Endothelial cell of umbilical vein (primary cell): ENCODE measurements around the gene DIPK1A.

ENCODE experiments used
- EZH2 ChIP-seq: IDR thresholded peaks from 2 replicates; pipeline ENCODE4 v1.6.1; 2012; ENCODE audit warnings: borderline replicate concordance, low read depth, mild to moderate bottlenecking, moderate library complexity, low read length, inconsistent platforms; ENCODE audit not compliant: severe bottlenecking
- GATA2 ChIP-seq: IDR thresholded peaks from 2 replicates; pipeline ENCODE4 v1.7.0; 2011; ENCODE audit warnings: low read depth, mild to moderate bottlenecking, moderate library complexity, mixed read lengths, low read length; ENCODE audit not compliant: insufficient read length, insufficient read depth
- MAX ChIP-seq: IDR thresholded peaks from 2 replicates; pipeline ENCODE4 v1.6.1; 2011; ENCODE audit not compliant: insufficient read depth, insufficient read length
- POLR2A ChIP-seq: IDR thresholded peaks from 2 replicates; pipeline ENCODE4 v1.6.1; 2012; ENCODE audit warnings: low read depth, mild to moderate bottlenecking, control low read depth, low read length
- POLR2AphosphoS5 ChIP-seq: IDR thresholded peaks from 2 replicates; pipeline ENCODE4 v1.6.1; 2012; ENCODE audit warnings: low read depth, mild to moderate bottlenecking, control low read depth, low read length, moderate library complexity; ENCODE audit not compliant: insufficient read depth
- TF ChIP-seq, protein P1 (sequence below), 2 donors: IDR thresholded peaks; 1 replicate in 1 of 2; 2 replicates in 1 of 2; pipeline ENCODE4 v1.5.1; 2011; ENCODE audit warnings: low read length in 2 of 2, mild to moderate bottlenecking in 2 of 2, moderate library complexity in 2 of 2, control low read depth in 1 of 2, inconsistent platforms in 1 of 2, low read depth in 1 of 2; ENCODE audit not compliant: insufficient read depth in 1 of 2; ENCODE audit errors: extremely low read depth in 1 of 2

GRCh38 chr1:92858564-92859399 lies 102.5 kb downstream of the DIPK1A start:
- TF ChIP-seq, protein P1, sequence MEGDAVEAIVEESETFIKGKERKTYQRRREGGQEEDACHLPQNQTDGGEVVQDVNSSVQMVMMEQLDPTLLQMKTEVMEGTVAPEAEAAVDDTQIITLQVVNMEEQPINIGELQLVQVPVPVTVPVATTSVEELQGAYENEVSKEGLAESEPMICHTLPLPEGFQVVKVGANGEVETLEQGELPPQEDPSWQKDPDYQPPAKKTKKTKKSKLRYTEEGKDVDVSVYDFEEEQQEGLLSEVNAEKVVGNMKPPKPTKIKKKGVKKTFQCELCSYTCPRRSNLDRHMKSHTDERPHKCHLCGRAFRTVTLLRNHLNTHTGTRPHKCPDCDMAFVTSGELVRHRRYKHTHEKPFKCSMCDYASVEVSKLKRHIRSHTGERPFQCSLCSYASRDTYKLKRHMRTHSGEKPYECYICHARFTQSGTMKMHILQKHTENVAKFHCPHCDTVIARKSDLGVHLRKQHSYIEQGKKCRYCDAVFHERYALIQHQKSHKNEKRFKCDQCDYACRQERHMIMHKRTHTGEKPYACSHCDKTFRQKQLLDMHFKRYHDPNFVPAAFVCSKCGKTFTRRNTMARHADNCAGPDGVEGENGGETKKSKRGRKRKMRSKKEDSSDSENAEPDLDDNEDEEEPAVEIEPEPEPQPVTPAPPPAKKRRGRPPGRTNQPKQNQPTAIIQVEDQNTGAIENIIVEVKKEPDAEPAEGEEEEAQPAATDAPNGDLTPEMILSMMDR (IDR thresholded peaks at IDR 0.05; ENCODE audit: extremely low read depth in 1 of 2, insufficient read depth in 1 of 2, low read depth in 1 of 2, low read length in 2 of 2): peak; percentile 66 to 93
- TF ChIP-seq POLR2A: no peak
- no peak for TF ChIP-seq MAX
- TF ChIP-seq POLR2AphosphoS5: no peak
- TF ChIP-seq GATA2: no peak
- TF ChIP-seq EZH2: no peak
